Measurements from ENCODE around the gene KRTAP19-2. TPM values are rescaled to one million over a fixed set of nuclear protein-coding genes. Genes with fewer than 3 reads are reported as not detected.

Gene KRTAP19-2
- total RNA-seq, 1 experiment from 2014 or later: not detected

DNA sequence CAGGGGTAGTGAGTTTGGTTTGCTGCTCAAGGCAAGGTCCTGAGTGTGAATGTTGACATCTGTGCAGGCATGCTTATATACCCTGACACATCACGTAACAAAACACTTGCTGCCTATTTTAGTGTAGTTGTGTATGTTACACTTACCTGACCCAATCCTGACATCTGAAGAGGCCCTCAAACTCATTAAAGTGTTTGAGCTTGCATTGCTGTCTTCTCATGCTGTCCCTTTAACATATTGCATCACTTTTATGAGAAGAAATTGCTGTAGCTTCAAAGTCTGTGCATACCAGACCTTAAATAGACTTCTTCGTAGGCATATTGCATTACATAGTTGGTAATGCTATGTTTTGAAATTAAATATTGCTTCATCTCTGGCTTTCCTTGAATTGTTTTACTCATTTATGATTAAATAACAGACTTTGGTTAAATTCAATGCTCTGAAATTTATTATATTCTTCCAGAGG lies 4.8 kb upstream of the KRTAP19-2 start, which contains the start of gene KRTAP19-3:
KRTAP19-3 (minus strand) TSS at position 51 of the 466 bp plus-strand sequence. CDS start 56 bp downstream, outside the sequence.
- TF ChIP-seq CTCF (IDR thresholded peaks at IDR 0.05 in 2 of 3, conservative IDR thresholded peaks at IDR 0.05 in 1 of 3; ENCODE audit: borderline replicate concordance in 1 of 3, insufficient read depth in 1 of 3, low read depth in 2 of 3, low read length in 2 of 3): no peak
- no peak for TF ChIP-seq JUND (IDR thresholded peaks at IDR 0.05)
- TF ChIP-seq, protein P1, sequence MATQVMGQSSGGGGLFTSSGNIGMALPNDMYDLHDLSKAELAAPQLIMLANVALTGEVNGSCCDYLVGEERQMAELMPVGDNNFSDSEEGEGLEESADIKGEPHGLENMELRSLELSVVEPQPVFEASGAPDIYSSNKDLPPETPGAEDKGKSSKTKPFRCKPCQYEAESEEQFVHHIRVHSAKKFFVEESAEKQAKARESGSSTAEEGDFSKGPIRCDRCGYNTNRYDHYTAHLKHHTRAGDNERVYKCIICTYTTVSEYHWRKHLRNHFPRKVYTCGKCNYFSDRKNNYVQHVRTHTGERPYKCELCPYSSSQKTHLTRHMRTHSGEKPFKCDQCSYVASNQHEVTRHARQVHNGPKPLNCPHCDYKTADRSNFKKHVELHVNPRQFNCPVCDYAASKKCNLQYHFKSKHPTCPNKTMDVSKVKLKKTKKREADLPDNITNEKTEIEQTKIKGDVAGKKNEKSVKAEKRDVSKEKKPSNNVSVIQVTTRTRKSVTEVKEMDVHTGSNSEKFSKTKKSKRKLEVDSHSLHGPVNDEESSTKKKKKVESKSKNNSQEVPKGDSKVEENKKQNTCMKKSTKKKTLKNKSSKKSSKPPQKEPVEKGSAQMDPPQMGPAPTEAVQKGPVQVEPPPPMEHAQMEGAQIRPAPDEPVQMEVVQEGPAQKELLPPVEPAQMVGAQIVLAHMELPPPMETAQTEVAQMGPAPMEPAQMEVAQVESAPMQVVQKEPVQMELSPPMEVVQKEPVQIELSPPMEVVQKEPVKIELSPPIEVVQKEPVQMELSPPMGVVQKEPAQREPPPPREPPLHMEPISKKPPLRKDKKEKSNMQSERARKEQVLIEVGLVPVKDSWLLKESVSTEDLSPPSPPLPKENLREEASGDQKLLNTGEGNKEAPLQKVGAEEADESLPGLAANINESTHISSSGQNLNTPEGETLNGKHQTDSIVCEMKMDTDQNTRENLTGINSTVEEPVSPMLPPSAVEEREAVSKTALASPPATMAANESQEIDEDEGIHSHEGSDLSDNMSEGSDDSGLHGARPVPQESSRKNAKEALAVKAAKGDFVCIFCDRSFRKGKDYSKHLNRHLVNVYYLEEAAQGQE (IDR thresholded peaks at IDR 0.05; ENCODE audit: low read depth): no peak
- no peak for TF ChIP-seq ELF1 (IDR thresholded peaks at IDR 0.05; ENCODE audit: borderline replicate concordance, low read depth)
- TF ChIP-seq YY1 (IDR thresholded peaks at IDR 0.05; ENCODE audit: extremely low read depth, insufficient replicate concordance, low read depth, low read length): no peak
- no peak for TF ChIP-seq SIN3A (IDR thresholded peaks at IDR 0.05; ENCODE audit: low read depth)
- no peak for TF ChIP-seq CEBPB (IDR thresholded peaks at IDR 0.05; ENCODE audit: low read depth)
- no peak for TF ChIP-seq ZBTB33 (IDR thresholded peaks at IDR 0.05; ENCODE audit: extremely low read depth, insufficient replicate concordance, low read length)
- no peak for TF ChIP-seq SP1 (IDR thresholded peaks at IDR 0.05; ENCODE audit: low read depth)
- no peak for TF ChIP-seq EZH2 (IDR thresholded peaks at IDR 0.05)
- Histone ChIP-seq H3K4me1 (ENCODE audit: control insufficient read depth in 1 of 2, insufficient read depth in 2 of 2, low read length in 2 of 2) (no peaks in the 10 kb centered on the region), H3K36me3 (ENCODE audit: control insufficient read depth in 1 of 2, insufficient read depth in 2 of 2, low read length in 2 of 2) (no peaks in the 10 kb centered on the region), H3K4me2 (ENCODE audit: low read length) (no peak within 1 kb of the TSS), H3K9ac (ENCODE audit: low read length) (no peak within 1 kb of the TSS), H3K27me3 (ENCODE audit: insufficient read depth, low read length) (no peaks in the 10 kb centered on the region), H4K20me1 (ENCODE audit: insufficient read depth) (no peaks in the 10 kb centered on the region), H3K9me3 (ENCODE audit: control insufficient read depth in 1 of 2, insufficient read depth in 1 of 2, low read depth in 1 of 2, low read length in 2 of 2) (peaks cover 3 to 16% of the 10 kb centered on the region in 2 experiments; a peak in 2 of 4 replicates), H3K4me3 (replicated peaks in 1 of 2; ENCODE audit: low read depth in 1 of 2, low read length in 2 of 2) (no peak within 1 kb of the TSS), H3K9me2 (ENCODE audit: insufficient read depth) (no peaks in the 10 kb centered on the region), H3K79me2 (ENCODE audit: insufficient read depth, low read length) (no peaks in the 10 kb centered on the region), H3K27ac (ENCODE audit: low read depth, low read length) (no peak within 1 kb of the TSS), H2AFZ (ENCODE audit: low read depth, low read length, poor library complexity, severe bottlenecking) (no peak within 1 kb of the TSS)
- CTCF ChIA-PET: no interaction called here
- intact Hi-C loops (cut with micrococcal nuclease): no loop called here
- POLR2A ChIA-PET: no interaction called here
- DNase-seq (ENCODE audit: low read depth, low spot score) (no peak), ATAC-seq (no peak)
- RAD21 ChIA-PET (ENCODE audit: low non-redundant PET in 1 of 2, low total read pairs in 2 of 2, uncharacterized antibody in 2 of 2, unreplicated experiment in 2 of 2): no interaction called here
- BruUV-seq (replicated peaks): no TSS peak
